Hepatocyte (in vitro differentiated cells): Measurements from ENCODE around the gene COL20A1. TPM values are rescaled to one million over a fixed set of nuclear protein-coding genes. Genes with fewer than 3 reads are reported as not detected.

Experiments
- DNase-seq: peaks from one replicate; pipeline ENCODE4 v3.0.0-alpha.2; 2016; ENCODE audit warnings: low spot score
- H2AFZ ChIP-seq: fragments of 200-600 bp; sonication (generic); 2 replicates; pipeline ENCODE4 v1.6.0; 2016; ENCODE audit warnings: antibody characterized with exemption, mild to moderate bottlenecking
- H3K27ac ChIP-seq: fragments of 200-600 bp; sonication (generic); 2 replicates; pipeline ENCODE4 v1.5.1; 2016; ENCODE audit warnings: mild to moderate bottlenecking
- H3K27me3 ChIP-seq: fragments of 200-600 bp; sonication (generic); 2 replicates; pipeline ENCODE4 v1.6.1; 2016
- H3K36me3 ChIP-seq: fragments of 200-600 bp; sonication (generic); replicated peaks from 2 replicates; pipeline ENCODE4 v1.5.1; 2016; ENCODE audit warnings: low read depth; ENCODE audit not compliant: insufficient read depth
- H3K4me1 ChIP-seq: fragments of 200-600 bp; sonication (generic); 2 replicates; pipeline ENCODE4 v1.5.1; 2016; ENCODE audit warnings: mild to moderate bottlenecking, moderate library complexity; ENCODE audit not compliant: insufficient read depth
- H3K4me2 ChIP-seq: fragments of 200-600 bp; sonication (generic); 2 replicates; pipeline ENCODE4 v1.6.0; 2016
- H3K4me3 ChIP-seq: fragments of 200-600 bp; sonication (generic); 2 replicates; pipeline ENCODE4 v1.5.1; 2016; ENCODE audit warnings: mild to moderate bottlenecking
- H3K79me2 ChIP-seq: fragments of 200-600 bp; sonication (generic); 2 replicates; pipeline ENCODE4 v1.6.0; 2017; ENCODE audit warnings: mild to moderate bottlenecking
- H3K9me2 ChIP-seq: fragments of 200-600 bp; sonication (generic); replicated peaks from 2 replicates; pipeline ENCODE4 v1.6.0; 2017; ENCODE audit warnings: mild to moderate bottlenecking; ENCODE audit not compliant: insufficient read depth
- H3K9me3 ChIP-seq: fragments of 200-600 bp; sonication (generic); 2 replicates; pipeline ENCODE4 v1.5.1; 2016; ENCODE audit warnings: low read depth, mild to moderate bottlenecking
- H4K20me1 ChIP-seq: fragments of 200-600 bp; sonication (generic); 2 replicates; pipeline ENCODE4 v1.6.0; 2016; ENCODE audit warnings: mild to moderate bottlenecking; ENCODE audit not compliant: insufficient read depth, poor library complexity, severe bottlenecking
- CTCF ChIP-seq: fragments of 200-600 bp; sonication (generic); IDR thresholded peaks from 2 replicates; pipeline ENCODE4 v1.5.1; 2016; ENCODE audit warnings: antibody characterized with exemption, mild to moderate bottlenecking; ENCODE audit not compliant: poor library complexity
- EZH2 ChIP-seq: fragments of 200-600 bp; sonication (generic); IDR thresholded peaks from 2 replicates; pipeline ENCODE4 v1.6.1; 2016; ENCODE audit warnings: antibody characterized with exemption, mild to moderate bottlenecking, borderline replicate concordance
- EZH2phosphoT487 ChIP-seq: fragments of 200-600 bp; sonication (generic); IDR thresholded peaks from one replicate; pipeline ENCODE4 v1.6.1; 2018; ENCODE audit warnings: antibody characterized with exemption, mild to moderate bottlenecking, low read depth, moderate library complexity; ENCODE audit not compliant: unreplicated experiment, severe bottlenecking
- WGBS: methylation state at CpG from one replicate; pipeline ENCODE4 v1.1.6; 2016; ENCODE audit warnings: low lambda C conversion rate; ENCODE audit errors: missing lambda C conversion rate; 5-methylcytosine and 5-hydroxymethylcytosine counted together
- polyA plus RNA-seq: library from polyadenylated mRNA; unstranded; fragments of >200 nt; fragmentation: Nextera tagmentation; extraction: Ambion mirVana; gene quantifications from 2 replicates; pipeline ENCODE4 v1.2.1, GENCODE V29; 2016
- total RNA-seq: library from RNA; depleted of rRNA; stranded (reverse); fragments of >200 nt; gene quantifications from 2 replicates; pipeline ENCODE4 v1.2.3, GENCODE V29; 2014

COL20A1 gene
- total and polyA plus RNA-seq, 2 experiments from 2014 or later, result not detected

GRCh38 chr20:63279931-63280330, 13.1 kb upstream of the COL20A1 start:
- Histone ChIP-seq H3K9me3 (no peaks in the 10 kb centered on the region), H4K20me1 (peaks cover 25% of the 10 kb centered on the region), H3K79me2 (peaks cover 22% of the 10 kb centered on the region), H3K27me3 (no peaks in the 10 kb centered on the region), H3K4me2 (no peak overlapping the region), H3K4me1 (no peaks in the 10 kb centered on the region), H3K27ac (no peak overlapping the region), H3K9me2 (no peaks in the 10 kb centered on the region), H3K4me3 (no peak overlapping the region), H3K36me3 (no peaks in the 10 kb centered on the region), H2AFZ (no peak overlapping the region)
- TF ChIP-seq EZH2, result no peak
- TF ChIP-seq EZH2phosphoT487, result no peak
- no peak for TF ChIP-seq CTCF
- 96% methylated on average over 15 of the region's 15 CpGs for WGBS
- no peak for DNase-seq

GRCh38 chr20:63280371-63280770, 12.6 kb upstream of the COL20A1 start:
- Histone ChIP-seq H3K27ac (no peak overlapping the region), H3K36me3 (no peaks in the 10 kb centered on the region), H2AFZ (no peak overlapping the region), H3K4me3 (no peak overlapping the region), H3K9me3 (no peaks in the 10 kb centered on the region), H4K20me1 (peaks cover 20% of the 10 kb centered on the region), H3K27me3 (no peaks in the 10 kb centered on the region), H3K79me2 (peaks cover 18% of the 10 kb centered on the region), H3K4me1 (no peaks in the 10 kb centered on the region), H3K4me2 (no peak overlapping the region), H3K9me2 (no peaks in the 10 kb centered on the region)
- TF ChIP-seq CTCF (no peak), EZH2phosphoT487 (no peak), EZH2 (no peak)
- 93% methylated on average over 6 of the region's 6 CpGs for WGBS
- DNase-seq, result no peak

- Histone ChIP-seq H3K27me3 (no peaks in the 10 kb centered on the region), H3K4me1 (no peaks in the 10 kb centered on the region), H3K36me3 (no peaks in the 10 kb centered on the region), H3K4me2 (no peak overlapping the region), H3K9me3 (no peaks in the 10 kb centered on the region), H2AFZ (no peak overlapping the region), H3K79me2 (peaks cover 11% of the 10 kb centered on the region), H3K27ac (no peak overlapping the region), H3K4me3 (no peak overlapping the region), H4K20me1 (peaks cover 14% of the 10 kb centered on the region), H3K9me2 (no peaks in the 10 kb centered on the region)
- TF ChIP-seq EZH2 (no peak), CTCF (peak; percentile 23)
- WGBS, result 83% methylated on average over 16 of the region's 19 CpGs
- no peak for DNase-seq
Measured at GRCh38 chr20:63280929-63281545, 11.9 kb upstream of the COL20A1 start.
